GM19239 (cell line): Measurements from ENCODE around the gene BAD.
"Not testable (repeated sequence)": the region's sequence is repeated elsewhere in the genome, so short reads cannot be mapped to it uniquely, and the experiment has no call there.

Source experiments
- DNase-seq: peaks from one replicate; pipeline ENCODE4 v3.0.0; 2011; ENCODE audit warnings: low spot score; ENCODE audit not compliant: insufficient read length
- FAIRE-seq: peaks from 2 replicates; lab custom pipeline; 2011; peaks lifted over from hg19 to GRCh38; lab: Jason Lieb, UNC

The BAD gene

GRCh38 chr11:64284048-64284961 lies at the start of gene BAD:
Gene BAD (minus strand): TSS chr11:64284665. CDS start chr11:64284368, 297 bp downstream.
- FAIRE-seq, result peak; percentile 97

GRCh38 chr11:64333556-64333955 lies 49.1 kb upstream of the BAD start:
- FAIRE-seq, result no peak
- no peak for DNase-seq

More at GRCh38 chr11:64284048-64284961, at the start of gene BAD:
- DNase-seq, result peak; percentile 99

GRCh38 chr11:64331569-64332371 lies 47.3 kb upstream of the BAD start:
- DNase-seq (peak; percentile 71), FAIRE-seq (peak; percentile 61)

- DNase-seq, result no peak
- no peak for FAIRE-seq
These were observed 46.4 kb upstream of the BAD start for GRCh38 chr11:64330888-64331287.

GRCh38 chr11:64327993-64328392 lies 43.5 kb upstream of the BAD start:
- no peak for DNase-seq
- no peak for FAIRE-seq

- no peak for FAIRE-seq
- DNase-seq, result no peak
These were observed 42.9 kb upstream of the BAD start for GRCh38 chr11:64327375-64327774.

- FAIRE-seq (no peak), DNase-seq (no peak)
These were observed 40.4 kb upstream of the BAD start for GRCh38 chr11:64324692-64325469.

- DNase-seq, FAIRE-seq: not testable (repeated sequence)
These were observed 39.5 kb upstream of the BAD start for GRCh38 chr11:64323984-64324383.

GRCh38 chr11:64323373-64323772 lies 38.9 kb upstream of the BAD start:
- DNase-seq (no peak), FAIRE-seq (no peak)

- DNase-seq, result no peak
- FAIRE-seq, result no peak
These were observed 38.4 kb upstream of the BAD start for GRCh38 chr11:64322925-64323260.

- DNase-seq, result no peak
- FAIRE-seq, result no peak
These were observed 37.1 kb upstream of the BAD start for GRCh38 chr11:64321533-64321932.

GRCh38 chr11:64321026-64321425 lies 36.6 kb upstream of the BAD start:
- no peak for FAIRE-seq
- DNase-seq, result no peak

GRCh38 chr11:64320556-64320955 lies 36.1 kb upstream of the BAD start:
- no peak for FAIRE-seq

GRCh38 chr11:64318766-64319761 lies 34.6 kb upstream of the BAD start:
- FAIRE-seq (peak; percentile 52), DNase-seq (no peak)

More at GRCh38 chr11:64320556-64320955, 36.1 kb upstream of the BAD start:
- no peak for DNase-seq

GRCh38 chr11:64317961-64318765 lies 33.7 kb upstream of the BAD start, which contains the start of gene PRDX5:
Gene PRDX5 (plus strand): TSS chr11:64318121. CDS start chr11:64318216, 95 bp downstream.
- FAIRE-seq (no peak), DNase-seq (peak; percentile 94)

- peak; percentile 100 for FAIRE-seq
- peak; percentile 98 for DNase-seq
These were observed 33.0 kb upstream of the BAD start, which contains the start of gene TRMT112 for GRCh38 chr11:64317325-64317960. Gene TRMT112 (minus strand): TSS chr11:64317559. CDS start chr11:64317526, 33 bp downstream.

- DNase-seq (no peak), FAIRE-seq (peak; percentile 54)
These were observed 32.3 kb upstream of the BAD start for GRCh38 chr11:64316672-64317324.
